ENCODE measurements around the gene TLE5. TPM values are rescaled to one million over a fixed set of nuclear protein-coding genes. Genes with fewer than 3 reads are reported as not detected.

The TLE5 gene
- polyA plus RNA-seq, 1 donor from 2014 or later: 153 TPM

- H3K36me3 ChIP-seq (ENCODE audit: insufficient read depth, low read length): no peaks in the 10 kb centered on the region
- TF ChIP-seq CTCF (IDR thresholded peaks at IDR 0.05; ENCODE audit: poor library complexity, severe bottlenecking): no peak
- TF ChIP-seq EZH2 (IDR thresholded peaks at IDR 0.05; ENCODE audit: borderline replicate concordance, insufficient read depth, low read length, poor library complexity, severe bottlenecking): no peak
- no peak for TF ChIP-seq MXI1 (conservative IDR thresholded peaks at IDR 0.05; ENCODE audit: poor library complexity, severe bottlenecking)
- no peak for TF ChIP-seq POLR2AphosphoS5 (IDR thresholded peaks at IDR 0.05)
- TF ChIP-seq EP300 (conservative IDR thresholded peaks at IDR 0.05; ENCODE audit: poor library complexity, severe bottlenecking): no peak
- TF ChIP-seq REST (IDR thresholded peaks at IDR 0.05; ENCODE audit: borderline replicate concordance): no peak
- peaks cover 4% of the 10 kb centered on the region for H3K27me3 ChIP-seq (ENCODE audit: insufficient read depth, low read depth, low read length)
- H3K79me2 ChIP-seq (replicated peaks; ENCODE audit: insufficient read depth, low read length): no peaks in the 10 kb centered on the region
- no peaks in the 10 kb centered on the region for H3K9me2 ChIP-seq (ENCODE audit: insufficient read depth, low read length)
- no peaks in the 10 kb centered on the region for H4K20me1 ChIP-seq (ENCODE audit: insufficient read depth)
- H3F3A ChIP-seq (ENCODE audit: insufficient read depth, low read length, poor library complexity, severe bottlenecking): no peaks in the 10 kb centered on the region
- no peaks in the 10 kb centered on the region for H3K9me3 ChIP-seq (ENCODE audit: low read length)
- H3K4me3 ChIP-seq (ENCODE audit: low read length): no peak overlapping the region
- no peak overlapping the region for H2AFZ ChIP-seq (ENCODE audit: low read depth, low read length)
- H3K27ac ChIP-seq (ENCODE audit: low read length): no peak overlapping the region
- H3K4me2 ChIP-seq (ENCODE audit: low read length): no peak overlapping the region
- no peak overlapping the region for H3K9ac ChIP-seq (ENCODE audit: low read length)
Observed at GRCh38 chr19:3014135-3014534, 48.2 kb downstream of the TLE5 start.

GRCh38 chr19:3013263-3013725 is 49.0 kb downstream of the TLE5 start:
- Histone ChIP-seq H3K36me3 (ENCODE audit: insufficient read depth, low read length) (no peaks in the 10 kb centered on the region), H4K20me1 (ENCODE audit: insufficient read depth) (no peaks in the 10 kb centered on the region)

More at GRCh38 chr19:3013263-3013725, 49.0 kb downstream of the TLE5 start:
- Histone ChIP-seq H3K9me3 (ENCODE audit: low read length) (no peaks in the 10 kb centered on the region), H3K4me3 (ENCODE audit: low read length) (no peak overlapping the region), H3F3A (ENCODE audit: insufficient read depth, low read length, poor library complexity, severe bottlenecking) (no peaks in the 10 kb centered on the region), H3K4me2 (ENCODE audit: low read length) (no peak overlapping the region), H2AFZ (ENCODE audit: low read depth, low read length) (no peak overlapping the region), H3K27me3 (ENCODE audit: insufficient read depth, low read depth, low read length) (peaks cover 3% of the 10 kb centered on the region), H3K9me2 (ENCODE audit: insufficient read depth, low read length) (no peaks in the 10 kb centered on the region), H3K79me2 (replicated peaks; ENCODE audit: insufficient read depth, low read length) (no peaks in the 10 kb centered on the region), H3K9ac (ENCODE audit: low read length) (no peak overlapping the region), H3K27ac (ENCODE audit: low read length) (no peak overlapping the region)
- TF ChIP-seq CTCF (IDR thresholded peaks at IDR 0.05; ENCODE audit: poor library complexity, severe bottlenecking) (no peak), EZH2 (IDR thresholded peaks at IDR 0.05; ENCODE audit: borderline replicate concordance, insufficient read depth, low read length, poor library complexity, severe bottlenecking) (no peak)
